HG03439 (cell line): ENCODE results near the gene CHRM1.

Source experiments
- ATAC-seq: cut with Tn5 transposase; IDR thresholded peaks from one replicate; pipeline ENCODE4 v1.9.1; 2021; ENCODE audit warnings: mild to moderate bottlenecking, moderate library complexity; ENCODE audit not compliant: unreplicated experiment

CHRM1 gene

DNA sequence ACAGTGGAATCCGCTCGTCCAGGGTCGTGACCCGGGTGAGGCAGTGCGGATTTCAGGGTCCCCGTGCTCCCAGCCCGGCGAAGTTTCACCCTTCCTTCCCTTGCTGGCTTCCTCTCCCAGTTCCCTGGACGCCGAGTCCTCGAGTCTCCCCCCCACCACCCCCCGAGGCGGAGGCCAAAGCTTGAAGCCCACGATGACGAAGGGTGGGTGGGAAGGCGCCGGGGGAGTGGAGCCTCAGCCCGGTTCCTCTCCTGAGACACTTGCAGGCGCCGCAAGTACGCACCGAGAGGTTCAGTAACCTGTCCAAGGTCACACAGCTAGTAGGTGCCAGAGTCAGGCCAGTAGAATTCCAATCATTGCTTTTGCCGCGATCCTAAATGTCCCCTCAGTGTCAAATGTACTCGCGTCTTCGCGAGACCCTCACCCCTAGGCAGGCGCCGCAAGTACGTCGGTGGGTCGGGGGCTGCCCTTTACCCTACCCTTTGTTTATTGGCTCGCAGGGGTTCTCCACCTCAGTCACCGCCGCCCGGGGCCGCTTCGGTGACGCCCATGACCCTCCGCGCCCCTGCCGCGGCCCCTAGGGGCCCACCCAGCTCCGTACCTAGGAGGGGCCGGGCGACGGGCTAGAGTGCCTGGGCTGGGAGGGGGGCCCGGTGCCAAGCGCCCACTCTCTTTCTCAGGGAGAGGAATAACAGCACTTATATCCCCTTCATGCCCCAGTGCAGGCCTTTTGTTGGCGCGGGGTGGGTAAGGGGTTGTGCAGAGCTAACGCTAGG lies 5.7 kb upstream of the CHRM1 start:
- ATAC-seq: no peak

DNA sequence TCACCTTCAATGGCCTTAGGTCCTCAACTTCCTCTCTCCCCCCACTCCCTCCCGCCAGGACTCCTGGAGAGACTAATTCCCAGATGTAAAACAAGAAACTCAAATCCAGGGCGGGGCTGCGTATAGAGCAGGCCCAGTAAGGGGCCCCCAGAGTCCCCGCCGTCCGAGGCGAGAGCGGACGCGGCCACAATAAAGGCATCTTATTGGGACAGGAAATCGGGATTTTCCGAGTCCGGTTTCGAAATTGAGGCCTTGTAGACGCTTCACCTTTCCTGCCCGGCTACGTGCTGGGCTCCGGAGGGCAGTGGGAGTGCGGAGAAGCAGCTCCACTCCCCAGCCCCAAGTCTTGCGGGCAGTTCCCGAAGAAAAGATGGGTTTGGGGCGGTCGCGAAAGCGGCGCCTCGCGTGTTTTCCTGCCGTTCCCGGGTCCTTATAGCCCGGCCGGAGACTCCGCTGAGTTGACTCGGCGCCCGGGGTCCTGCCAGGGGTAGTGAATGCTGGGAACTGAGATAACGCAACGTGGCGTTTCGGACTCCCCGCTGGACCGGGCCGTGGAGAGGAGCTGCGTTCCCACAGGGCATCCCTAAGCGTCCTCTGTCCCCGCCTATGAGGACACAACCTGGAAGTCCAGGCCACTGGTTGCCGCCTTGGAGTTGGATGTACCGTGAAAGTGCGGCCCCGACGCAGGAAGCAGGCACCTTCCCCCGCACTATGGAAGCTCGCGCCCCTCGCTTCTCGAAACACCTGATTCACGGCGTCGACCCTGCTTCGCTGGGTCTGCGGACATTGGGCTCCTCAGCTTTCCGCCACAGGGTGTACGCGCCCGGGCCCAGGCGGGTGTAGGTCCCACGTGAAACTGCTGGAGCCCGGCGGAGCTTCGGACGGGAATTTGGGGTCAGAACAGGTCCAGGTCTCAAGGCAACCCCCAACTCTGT lies 4.8 kb upstream of the CHRM1 start:
- no peak for ATAC-seq

DNA sequence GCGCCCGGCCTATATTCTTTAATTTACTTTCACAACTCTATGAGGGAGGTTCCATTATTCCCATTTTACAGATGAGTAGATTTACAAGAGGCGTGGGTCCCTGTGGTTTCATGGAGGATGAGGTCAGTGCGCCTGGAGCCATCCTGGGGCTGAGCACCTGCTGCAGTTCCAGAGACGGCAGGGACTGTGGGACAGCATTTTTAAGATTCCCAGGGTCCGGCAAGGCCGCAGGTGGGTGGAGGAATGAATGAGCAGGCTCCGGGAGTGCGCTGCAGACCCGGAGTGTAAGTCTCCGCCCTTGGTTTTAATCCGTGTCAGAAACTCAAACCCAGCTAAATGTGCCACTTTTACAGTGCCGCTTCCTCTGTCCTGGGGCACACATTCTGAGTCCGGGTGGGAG lies 4.1 kb upstream of the CHRM1 start:
- ATAC-seq: no peak

DNA sequence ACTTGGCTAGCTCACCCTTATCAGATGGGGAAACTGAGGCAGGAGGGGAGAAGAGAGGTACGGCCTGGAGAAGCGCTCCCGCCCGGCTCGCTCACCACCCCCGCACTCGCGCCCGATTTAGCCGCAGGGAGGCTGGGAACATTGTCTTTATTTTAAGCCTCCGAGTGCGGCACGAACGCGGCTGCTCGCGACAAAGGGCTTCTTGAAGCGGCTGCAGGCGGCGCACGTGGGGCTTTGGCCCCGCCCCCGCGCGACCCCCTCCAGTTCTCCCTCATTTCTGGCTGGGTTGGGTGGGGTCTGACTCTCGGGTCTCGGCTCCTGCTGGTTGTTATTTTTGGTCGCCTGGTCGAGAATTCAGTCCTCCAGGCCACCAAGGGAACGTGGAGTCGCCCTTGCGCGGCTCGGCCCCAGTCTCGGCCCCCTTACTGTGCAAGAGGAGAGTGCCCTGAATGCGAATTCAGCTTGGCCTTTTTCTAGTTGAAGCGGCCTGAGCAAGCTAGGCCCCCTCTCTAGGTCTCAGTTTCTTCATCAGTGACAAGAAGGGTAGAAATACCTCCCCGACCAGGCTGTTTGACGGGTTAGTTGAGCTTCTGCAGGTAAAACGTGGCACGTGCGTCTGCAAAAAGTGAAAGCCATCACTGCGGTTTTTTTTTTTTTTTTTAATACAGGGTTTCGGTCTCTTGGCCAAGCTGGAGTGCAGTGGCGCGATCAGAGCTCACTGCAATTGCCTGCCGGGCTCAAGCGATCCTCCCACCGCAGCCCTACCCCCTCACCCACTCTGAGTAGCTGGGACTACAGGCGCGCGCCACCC lies 2.6 kb upstream of the CHRM1 start:
- no peak for ATAC-seq

DNA sequence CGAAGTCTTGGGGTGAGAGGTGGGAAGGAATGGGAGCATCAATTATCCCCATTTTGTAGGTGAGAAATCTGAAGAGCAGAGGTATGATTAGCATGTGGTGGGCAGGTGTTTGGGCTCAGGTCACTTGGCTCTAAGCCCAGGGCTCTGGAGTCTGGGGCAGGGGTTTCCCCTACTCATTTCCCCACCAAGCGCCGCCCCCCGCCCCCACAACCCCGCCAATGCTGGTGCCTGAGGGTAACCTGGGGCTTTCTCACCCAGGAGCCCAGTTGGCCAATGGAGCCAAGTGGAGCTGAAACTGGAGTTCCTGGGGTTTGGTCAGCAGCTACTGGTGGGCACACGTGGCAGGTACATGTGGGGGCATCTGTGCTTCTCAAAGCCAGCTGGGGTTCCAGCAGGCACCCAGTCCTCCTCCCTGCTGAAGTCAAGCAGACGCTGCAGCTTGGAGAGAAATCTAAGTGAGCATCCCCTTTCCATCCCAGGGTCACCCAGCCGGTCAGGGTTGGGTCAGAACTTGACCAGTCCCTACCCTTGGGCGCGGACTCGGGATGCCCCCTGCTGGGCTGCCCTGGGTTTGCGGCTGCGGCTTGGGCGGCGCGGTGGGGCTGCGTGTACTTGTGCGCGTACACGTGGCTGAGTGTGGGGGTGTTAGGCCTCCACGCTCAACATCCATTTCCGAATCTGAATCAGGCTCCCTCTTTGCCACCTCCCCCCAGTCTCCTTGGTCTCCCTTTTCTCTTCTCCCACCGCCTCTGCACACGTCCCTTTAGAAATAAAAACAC lies 1.7 kb upstream of the CHRM1 start:
- ATAC-seq: no peak

DNA sequence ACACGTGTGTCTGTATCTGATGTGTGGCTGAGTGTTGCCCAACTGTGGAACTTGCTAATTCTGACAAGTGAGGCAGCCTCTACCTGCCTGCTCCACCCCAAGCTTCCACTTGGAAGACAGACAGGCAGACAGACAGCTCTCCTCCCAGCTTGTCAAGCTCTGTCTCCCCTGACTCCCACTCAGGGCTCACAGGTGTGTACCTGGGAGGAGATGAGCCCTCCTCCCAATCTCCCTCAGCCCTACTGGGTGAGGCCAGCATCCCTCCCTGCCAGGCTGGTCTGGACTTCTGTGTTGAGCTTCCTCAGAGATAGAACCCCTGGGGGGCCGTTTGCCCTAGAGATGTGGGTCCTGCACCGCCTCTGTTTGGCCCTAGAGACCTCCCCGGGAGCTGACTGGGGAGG lies 1.0 kb upstream of the CHRM1 start:
- no peak for ATAC-seq

DNA sequence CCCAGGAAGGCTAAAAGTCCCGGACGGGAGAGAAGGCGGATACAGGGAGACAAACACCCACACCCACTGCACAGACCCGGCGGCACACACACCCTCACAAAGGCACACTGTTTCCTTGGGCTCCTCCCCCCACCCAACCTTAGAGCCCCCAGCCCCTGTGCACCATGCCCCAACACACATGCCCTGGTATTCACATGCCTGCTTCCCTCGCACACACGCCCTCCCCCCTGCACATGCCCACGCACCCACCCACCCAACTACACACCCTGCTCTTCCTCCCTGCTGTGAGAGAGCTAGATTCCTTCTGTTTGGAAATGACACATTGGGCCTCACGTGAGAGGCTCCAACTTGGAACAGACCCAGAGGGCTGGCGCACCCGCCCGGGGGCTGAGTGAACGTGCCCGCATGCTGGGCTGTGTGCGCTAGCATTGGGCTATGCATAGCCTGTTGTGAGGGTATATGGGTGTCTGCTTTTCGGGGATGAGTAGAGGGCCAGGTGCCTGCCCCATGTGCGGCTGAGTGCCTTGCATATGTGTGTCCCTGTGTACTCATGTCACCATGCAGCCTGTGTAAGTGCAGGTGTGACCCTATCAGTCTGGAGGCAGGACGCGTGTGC lies 518 bp upstream of the CHRM1 start:
- ATAC-seq: no peak

DNA sequence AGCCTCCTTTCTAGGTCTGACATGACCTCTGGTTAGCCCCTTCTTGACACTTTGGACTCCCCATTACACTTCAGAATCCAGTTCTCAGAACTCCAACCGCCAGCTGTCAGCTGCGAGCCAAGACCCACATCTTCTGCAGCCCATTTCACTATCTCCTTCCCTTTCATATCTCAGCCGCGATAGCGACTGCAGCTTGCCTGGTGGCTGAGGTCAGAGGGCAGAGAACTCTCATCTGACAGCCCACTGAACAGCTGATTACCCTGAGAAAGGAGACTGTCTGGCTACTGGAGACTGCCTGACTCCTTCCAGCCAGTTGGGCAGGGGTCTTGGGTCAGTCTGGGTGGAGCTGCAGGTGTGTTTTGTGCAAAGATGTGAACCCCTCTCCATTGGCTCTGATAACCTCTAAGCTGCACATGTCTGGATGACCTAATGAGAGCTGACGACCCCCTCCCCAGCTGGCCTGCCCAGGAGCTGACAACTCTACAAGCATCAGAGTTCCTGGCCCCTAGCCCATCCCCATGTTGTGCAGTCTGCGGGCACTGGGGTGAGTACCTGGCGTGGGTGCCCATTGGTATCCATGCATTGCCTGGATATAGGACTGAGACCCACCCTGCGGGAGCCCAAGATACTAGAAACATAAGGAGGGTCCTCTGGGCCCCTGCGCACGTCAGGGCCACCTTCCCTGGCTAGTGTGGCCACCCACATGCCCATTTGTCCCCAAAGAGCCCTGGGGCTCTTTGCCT lies 1.1 kb downstream of the CHRM1 start:
- ATAC-seq: no peak

DNA sequence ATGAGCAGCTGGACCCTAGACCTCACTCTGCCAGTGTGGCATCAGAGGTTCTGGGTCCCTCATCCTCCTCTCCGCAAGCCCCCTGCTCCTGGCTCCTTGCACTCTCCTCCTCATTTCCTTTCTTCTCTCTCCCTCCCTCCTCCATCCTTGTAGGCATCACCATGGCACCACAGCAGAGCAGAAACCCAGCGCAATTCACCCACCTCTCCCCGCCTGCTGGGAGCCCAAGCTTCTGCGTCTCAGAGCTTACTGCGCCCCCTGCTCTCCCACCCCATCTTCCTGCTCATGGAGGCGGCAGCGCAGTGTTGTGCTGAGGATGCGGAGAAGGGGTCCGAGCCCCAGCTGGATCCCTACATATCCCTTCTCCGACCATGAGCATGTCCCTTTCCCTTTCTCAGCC lies 1.7 kb downstream of the CHRM1 start:
- no peak for ATAC-seq

DNA sequence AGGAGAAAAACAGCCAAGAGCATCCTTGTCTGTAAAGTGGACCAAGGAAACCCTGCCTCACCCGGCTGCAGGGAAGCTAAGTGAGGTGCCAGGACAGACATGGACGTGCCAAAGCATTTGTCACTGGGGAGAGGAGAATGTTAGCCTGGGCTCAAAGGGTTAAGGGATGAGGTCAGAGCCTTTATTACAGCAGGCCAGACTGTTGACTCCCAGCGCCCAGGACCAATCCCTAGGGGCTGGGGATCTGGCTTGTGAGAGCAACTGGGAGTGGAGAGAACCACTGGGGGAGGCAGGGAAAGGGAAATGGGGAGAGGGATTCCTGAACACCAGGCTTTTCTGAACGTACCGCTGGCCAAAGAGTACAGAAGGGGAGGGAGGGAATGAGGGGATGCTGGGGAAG lies 2.6 kb downstream of the CHRM1 start:
- no peak for ATAC-seq

DNA sequence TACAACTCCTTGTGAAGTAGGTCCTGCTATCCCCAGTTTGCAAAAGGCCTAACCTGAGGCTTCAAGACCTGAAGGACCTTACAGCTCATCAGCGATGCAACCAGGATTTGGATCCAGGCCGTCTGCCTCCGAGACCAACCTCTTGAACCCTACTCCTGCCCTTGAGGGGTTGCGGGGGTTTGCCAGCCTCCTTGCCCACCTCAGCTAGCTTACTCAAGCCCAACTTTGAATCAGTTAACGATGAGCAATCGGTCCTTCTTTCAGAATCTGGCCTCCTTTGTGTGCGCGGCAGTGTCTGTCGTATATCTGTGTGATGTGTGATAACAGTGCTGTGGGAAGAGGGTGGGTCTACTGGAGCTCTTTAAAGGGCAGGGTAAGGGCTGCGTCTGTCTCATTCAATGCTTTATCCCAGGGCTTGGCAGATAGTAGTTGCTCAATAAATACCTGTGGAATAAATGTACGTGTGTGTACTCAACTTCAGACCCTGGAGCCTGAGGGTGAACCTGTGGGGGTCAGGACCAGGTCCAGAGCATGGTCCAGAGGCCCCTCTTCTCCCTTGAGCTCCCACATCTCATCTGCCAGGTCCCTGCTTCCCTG lies 3.2 kb downstream of the CHRM1 start:
- no peak for ATAC-seq

DNA sequence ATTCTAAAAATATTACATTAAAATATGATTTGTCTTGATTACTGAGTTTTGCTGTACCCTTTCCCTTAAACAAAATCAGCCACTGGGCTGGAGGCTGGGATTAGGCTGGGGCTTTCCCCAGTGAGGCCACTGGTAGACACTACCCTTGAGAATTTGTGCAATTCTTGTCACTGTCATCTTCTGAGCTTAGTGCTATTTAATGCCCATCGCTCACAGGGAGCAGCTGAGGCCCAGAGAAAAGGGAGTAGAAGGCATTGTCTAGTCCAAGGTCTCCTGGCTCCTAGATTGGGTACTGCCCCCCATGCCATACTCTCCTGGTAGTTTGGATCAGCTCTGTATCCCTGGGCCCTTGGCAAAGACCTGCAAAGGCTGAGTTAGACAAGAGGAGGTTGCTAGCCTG lies 6.7 kb downstream of the CHRM1 start:
- ATAC-seq: no peak

DNA sequence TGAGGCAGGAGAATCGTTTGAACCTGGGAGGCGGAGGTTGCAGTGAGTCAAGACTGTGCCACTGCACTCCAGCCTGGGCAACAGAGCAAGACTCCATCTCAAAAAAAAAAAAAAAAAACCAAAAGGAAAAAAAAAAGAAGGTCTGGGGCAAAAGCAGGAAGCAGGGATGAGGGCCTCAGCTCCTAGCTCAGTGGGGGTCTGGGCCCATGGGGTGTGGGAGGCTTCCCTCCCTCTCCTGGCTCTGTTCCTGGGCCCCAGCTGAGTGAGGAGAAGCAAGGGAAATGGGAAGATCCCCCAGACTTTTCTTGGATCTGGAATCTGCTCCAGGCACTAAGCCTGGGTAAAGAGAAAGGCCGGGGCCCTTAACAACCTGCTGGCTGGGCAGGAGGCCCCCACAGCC lies 8.9 kb downstream of the CHRM1 start:
- no peak for ATAC-seq

DNA sequence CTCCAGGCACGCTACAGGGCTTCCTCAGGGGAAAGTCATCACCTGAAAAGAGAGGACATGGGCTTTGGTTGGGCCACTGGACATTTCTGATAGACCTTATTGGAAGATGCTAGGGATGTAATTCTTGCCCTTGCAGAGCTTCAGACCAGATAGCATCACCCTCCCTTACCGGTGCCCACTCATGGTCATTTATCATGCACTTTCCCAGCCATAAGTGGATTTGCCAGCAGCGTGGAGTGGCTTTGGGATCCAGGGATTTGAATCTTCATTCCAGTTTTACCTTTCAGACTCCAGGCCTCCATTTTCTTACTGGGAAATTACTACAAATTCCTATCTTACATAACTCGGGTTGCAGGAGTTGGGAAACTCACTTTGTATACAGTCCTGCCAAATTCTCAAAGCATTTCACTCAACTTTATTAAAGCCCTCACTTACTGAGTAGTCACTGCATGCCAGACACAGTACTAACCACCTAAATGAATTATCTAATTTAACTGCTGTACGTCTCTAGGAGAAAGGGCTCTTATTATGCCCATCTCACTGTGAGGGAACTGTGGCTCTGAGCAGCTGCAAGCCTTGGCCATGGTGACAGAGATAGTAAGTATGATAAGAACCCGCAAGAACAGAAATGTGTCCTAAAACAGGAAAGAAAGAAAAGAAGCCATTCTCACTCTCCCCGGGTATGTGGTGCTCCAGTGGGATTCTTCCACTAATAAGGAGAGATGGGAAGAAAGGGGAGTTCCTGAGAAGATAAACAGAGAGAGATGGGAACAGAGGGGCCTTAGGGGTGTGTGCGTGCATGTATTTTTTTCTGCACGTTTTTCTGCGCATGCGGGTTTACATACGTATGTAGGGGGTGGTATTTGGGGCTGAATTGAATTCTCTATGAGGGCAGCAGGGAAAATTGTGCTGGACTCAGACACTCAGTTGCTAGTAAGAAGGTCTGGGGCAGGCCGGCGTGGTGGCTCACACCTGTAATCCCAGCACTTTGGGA lies 9.7 kb downstream of the CHRM1 start:
- ATAC-seq: no peak

DNA sequence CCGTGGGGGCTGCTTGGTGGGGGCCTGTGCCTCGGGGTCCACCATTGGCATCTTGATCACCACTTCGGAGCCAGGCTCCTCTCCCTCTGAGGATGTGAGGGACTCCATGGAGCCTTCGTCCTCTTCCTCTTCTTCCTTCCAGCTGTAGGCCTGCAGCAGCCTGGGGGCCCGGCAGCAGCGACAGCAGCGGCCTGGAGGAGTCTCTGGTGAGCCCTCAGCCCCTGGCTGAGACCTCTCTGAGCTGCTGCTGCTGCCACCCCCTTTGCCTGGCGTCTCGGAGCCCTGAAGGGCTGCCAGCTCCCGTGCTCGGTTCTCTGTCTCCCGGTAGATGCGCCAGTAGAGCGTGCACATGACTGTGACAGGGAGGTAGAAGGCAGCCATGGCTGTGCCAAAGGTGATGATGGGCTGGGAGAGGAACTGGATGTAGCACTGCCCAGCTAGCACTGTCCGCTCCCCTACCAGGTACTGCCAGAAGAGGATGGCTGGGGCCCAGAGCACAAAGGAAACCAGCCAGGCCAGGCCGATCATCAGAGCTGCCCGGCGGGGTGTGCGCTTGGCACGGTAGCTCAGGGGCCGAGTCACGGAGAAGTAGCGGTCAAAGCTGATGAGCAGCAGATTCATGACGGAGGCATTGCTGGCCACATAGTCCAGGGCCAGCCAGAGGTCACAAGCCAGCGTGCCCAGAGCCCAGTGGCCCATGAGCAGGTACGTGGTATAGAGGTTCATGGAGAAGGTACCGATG lies 10.9 kb downstream of the CHRM1 start:
- ATAC-seq: no peak

DNA sequence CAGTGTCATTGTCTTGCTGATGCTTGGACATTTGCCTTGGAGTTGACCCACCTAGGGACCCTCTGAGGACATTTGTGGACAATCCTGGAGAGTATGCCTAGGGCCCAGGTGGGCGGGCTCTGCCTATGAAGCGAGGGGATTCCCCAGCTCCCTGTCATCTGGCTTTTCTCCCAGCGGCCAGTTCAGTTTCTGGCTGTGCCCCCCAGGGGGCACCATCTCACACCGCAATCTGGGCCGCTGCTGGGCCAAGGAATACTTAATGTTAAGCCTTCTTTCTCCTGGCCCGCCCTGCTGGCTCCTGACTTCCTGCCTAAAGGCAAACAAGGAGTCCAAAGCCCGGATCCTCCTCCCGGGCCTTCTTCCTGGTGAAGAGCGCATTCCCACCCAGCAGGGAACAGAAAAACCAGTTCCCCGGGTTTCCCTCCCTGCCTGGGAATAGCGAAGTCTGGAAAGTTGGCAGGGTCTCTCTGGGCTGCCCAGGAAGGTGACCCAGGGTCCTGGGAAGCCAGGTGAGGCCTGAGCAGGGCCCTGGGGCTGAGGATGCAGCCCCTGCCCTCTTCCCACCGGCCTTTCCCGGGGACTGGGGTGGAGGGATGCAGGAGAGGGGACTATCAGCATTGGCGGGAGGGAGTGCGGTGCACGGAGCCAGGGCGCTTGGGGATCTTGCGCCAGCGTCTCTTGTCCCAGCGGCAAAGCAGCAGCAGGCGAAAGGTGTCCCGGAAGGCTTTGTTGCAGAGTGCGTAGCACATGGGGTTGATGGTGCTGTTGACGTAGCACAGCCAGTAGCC lies 11.9 kb downstream of the CHRM1 start:
- no peak for ATAC-seq
